ENCODE data around the gene FAM3A. TPM values are rescaled to one million over a fixed set of nuclear protein-coding genes. Genes with fewer than 3 reads are reported as not detected.

Gene FAM3A
- total and polyA plus RNA-seq, 9 of the 15 experiments (the other 6 are each of a cell fraction or from before 2014, with no cell fraction given) = 0.75 to 70.6 (median 27.0) TPM

- peak in 1 of 2 experiments; percentile 91; a peak in 2 of 4 replicates for TF ChIP-seq ZNF318 (IDR thresholded peaks at IDR 0.05; ENCODE audit: borderline replicate concordance in 1 of 2, low read depth in 1 of 2)
- TF ChIP-seq ZNF239 (CRISPR knock-in tag; IDR thresholded peaks at IDR 0.05) = no peak; the same call in 1 of the 2 replicates
- no peak for TF ChIP-seq MCM7 (IDR thresholded peaks at IDR 0.05)
- TF ChIP-seq ATF1 (CRISPR knock-in tag; IDR thresholded peaks at IDR 0.05) = no peak
- TF ChIP-seq ATF1 (tag; IDR thresholded peaks at IDR 0.05) = peak; percentile 82
- TF ChIP-seq ELF1 (tag; IDR thresholded peaks at IDR 0.05) = peak; percentile 56; the same call in 1 of the 2 replicates
- TF ChIP-seq POLR2G (IDR thresholded peaks at IDR 0.05; ENCODE audit: low read depth, low read length) = peak; percentile 48; the same call in 1 of the 2 replicates
- 0 out of 2 replicates have a peak, but pooled peaks have one; percentile 31 for TF ChIP-seq MBD2 (IDR thresholded peaks at IDR 0.05; ENCODE audit: borderline replicate concordance, low read depth)
- peak; percentile 49; the same call in 1 of the 2 replicates for TF ChIP-seq CXXC5 (CRISPR knock-in tag; IDR thresholded peaks at IDR 0.05)
- TF ChIP-seq HMGN3 (IDR thresholded peaks at IDR 0.05; ENCODE audit: borderline replicate concordance, extremely low read depth, insufficient read length, low read depth, low read length) = peak; percentile 60
- TF ChIP-seq NKRF (IDR thresholded peaks at IDR 0.05; ENCODE audit: borderline replicate concordance) = 0 out of 2 replicates have a peak, but pooled peaks have one; percentile 20
- peak; percentile 77 for TF ChIP-seq CTBP1 (IDR thresholded peaks at IDR 0.05; ENCODE audit: borderline replicate concordance)
- TF ChIP-seq TRIM24 (IDR thresholded peaks at IDR 0.05) = peak in 1 of 2 experiments; percentile 55; a peak in 1 of 4 replicates
- peak; percentile 57 for TF ChIP-seq PKNOX1 (IDR thresholded peaks at IDR 0.05)
- peak; percentile 96 for TF ChIP-seq MAFF (IDR thresholded peaks at IDR 0.05; ENCODE audit: low read length)
- TF ChIP-seq CREB1 (IDR thresholded peaks at IDR 0.05) = peak; percentile 44; the same call in 1 of the 2 replicates
- peak; percentile 65; the same call in 1 of the 2 replicates for TF ChIP-seq CREB1 (CRISPR knock-in tag; IDR thresholded peaks at IDR 0.05)
These were observed 26.1 kb upstream of the FAM3A start (continued) for GRCh38 chrX:154541896-154542722.
